Middle frontal gyrus (tissue), 1 donor: ENCODE results near the gene PPP1R15A.
"Not testable (repeated sequence)": the region's sequence is repeated elsewhere in the genome, so short reads cannot be mapped to it uniquely, and the experiment has no call there.

Experiments
- DNase-seq: peaks from one replicate; pipeline ENCODE4 v3.0.0-alpha.2; 2015; ENCODE audit warnings: low spot score; ENCODE audit errors: extremely low spot score

PPP1R15A gene

DNA sequence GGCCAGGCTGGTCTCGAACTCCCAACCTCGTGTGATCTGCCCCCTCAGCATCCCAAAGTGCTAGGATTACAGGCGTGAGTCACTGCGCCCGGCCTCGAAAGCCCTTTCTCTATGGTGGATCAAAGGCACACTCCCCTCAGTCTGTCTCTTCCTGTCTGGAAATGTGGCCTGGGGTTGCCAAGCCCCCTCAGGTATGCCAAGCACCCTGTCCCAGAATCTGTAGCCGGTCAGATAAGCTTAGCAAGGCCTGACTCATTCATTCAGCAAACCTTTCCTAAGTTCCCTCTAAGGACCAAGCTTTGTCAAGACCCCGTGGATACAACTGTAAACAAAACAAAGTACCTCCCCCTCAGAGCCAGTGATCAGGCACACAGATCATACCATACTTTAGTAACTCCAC lies 42.0 kb downstream of the PPP1R15A start:
- no peak for DNase-seq

DNA sequence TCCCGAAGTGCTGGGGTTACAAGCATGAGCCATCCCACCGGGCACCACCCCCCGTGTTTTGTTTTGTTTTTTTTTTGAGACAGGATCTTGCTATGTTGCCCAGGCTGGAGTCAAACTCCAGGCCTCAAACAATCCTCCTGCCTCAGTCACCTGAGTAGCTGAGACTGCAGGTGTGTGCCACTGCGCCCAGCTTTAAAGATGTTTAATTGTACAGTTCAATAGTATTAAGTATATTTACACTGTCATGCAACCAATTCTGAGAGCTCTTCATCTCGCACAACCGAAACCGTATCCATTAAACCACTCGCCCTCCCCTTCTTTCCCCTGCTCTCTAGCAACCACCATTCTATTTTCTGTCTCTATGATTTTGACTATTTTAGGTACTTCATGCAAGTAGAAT lies 43.5 kb downstream of the PPP1R15A start:
- no peak for DNase-seq

DNA sequence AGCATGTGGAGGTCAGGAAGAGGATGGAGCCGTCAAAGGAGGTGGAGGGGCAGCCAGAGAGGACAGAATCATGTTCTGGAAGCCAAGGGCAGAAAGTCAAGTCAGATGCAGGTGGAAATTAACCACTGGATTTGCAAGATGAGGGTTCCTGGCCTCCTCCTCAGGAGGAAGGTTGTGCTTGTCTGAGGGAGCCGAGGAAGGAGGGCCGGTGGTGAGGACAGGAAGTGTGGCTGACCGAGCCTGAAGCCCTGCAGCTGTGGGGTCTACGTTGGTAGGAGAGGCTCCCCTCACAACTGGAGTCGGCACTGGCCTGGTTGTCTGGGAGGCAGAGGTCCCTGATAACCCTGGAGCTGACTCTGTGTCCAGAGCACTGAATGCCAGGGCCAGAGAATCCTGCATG lies 45.9 kb downstream of the PPP1R15A start:
- no peak for DNase-seq

- DNase-seq = no peak
These were observed 46.6 kb downstream of the PPP1R15A start for GRCh38 chr19:48918801-48919247.

DNA sequence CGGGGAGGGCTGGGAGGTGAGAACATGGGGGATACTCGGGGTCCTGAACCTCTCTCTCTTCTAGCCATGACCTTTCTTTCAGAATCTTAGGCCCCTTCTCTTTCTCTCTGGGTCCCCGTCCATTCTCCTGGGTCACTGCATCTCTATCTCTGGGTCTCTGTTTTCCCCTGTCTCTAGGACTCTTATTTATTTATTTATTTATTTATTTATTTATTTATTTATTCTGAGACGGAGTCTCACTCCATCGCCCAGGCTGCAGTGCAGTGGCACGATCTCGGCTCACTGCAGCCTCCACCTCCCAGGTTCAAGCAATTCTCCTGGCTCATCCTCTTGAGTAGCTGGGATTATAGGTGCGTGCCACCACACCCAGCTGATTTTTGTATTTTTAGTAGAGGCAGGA lies 47.0 kb downstream of the PPP1R15A start:
- not testable (repeated sequence) for DNase-seq

- DNase-seq = no peak
These were observed 48.7 kb downstream of the PPP1R15A start for GRCh38 chr19:48920949-48921348.

- no peak for DNase-seq
These were observed 49.7 kb downstream of the PPP1R15A start for GRCh38 chr19:48921721-48922500.

DNA sequence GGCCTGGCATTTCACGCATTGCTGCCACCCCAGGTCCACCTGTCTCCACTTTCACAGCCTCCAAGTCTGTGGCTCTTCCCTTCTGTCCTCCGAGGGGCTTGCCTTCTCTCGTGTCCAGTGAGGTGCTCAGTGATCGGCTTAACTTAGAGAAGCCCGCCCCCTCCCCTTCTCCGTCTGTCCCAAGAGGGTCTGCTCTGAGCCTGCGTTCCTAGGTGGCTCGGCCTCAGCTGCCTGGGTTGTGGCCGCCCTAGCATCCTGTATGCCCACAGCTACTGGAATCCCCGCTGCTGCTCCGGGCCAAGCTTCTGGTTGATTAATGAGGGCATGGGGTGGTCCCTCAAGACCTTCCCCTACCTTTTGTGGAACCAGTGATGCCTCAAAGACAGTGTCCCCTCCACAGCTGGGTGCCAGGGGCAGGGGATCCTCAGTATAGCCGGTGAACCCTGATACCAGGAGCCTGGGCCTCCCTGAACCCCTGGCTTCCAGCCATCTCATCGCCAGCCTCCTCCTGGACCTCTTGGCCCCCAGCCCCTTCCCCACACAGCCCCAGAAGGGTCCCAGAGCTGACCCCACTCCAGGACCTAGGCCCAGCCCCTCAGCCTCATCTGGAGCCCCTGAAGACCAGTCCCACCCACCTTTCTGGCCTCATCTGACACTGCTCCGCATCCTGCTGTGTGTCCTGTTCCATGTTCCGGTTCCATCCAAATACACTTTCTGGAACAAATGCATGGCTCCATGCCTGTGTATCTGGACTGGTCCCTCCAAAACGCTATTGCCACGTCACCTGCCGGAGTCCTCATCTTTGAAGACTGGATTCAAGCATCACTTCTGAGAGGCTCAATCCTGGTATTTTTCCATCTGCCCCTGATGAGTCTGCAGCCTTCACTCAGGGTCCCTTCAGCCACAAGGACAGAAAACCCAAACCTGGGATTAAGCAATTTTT lies 50.6 kb downstream of the PPP1R15A start:
- DNase-seq = no peak

DNA sequence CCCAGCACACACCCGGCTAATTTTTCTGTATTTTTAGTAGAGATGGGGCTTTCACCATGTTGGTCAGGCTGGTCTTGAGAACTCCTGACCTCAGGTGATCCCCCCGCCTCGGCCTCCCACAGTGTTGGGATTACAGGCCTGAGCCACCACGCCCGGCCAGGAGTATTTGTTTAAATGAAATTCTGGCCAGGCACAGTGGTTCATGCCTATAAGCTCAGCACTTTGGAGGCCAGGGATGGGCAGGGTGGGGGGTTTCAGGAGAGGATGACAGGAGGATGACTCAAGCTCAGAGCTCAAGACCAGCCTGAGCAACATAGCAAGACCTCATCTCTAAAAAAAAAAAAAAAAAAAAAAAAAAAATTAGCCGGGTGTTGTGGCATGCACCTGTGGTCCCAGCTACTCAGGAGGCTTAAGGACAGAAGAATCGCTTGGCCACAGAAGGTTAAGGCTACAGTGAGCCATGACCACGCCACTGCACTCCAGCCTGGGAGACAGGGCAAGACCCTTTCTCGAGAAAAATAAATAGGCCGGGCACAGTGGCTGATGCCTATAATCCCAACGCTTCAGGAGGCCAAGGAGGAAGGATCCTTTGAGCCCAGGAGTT lies 53.1 kb downstream of the PPP1R15A start:
- no peak for DNase-seq
